HFF-Myc (cell line): ENCODE results near the gene NTM.

ENCODE experiments used
- DNase-seq: peaks from one replicate; pipeline ENCODE4 v3.0.0-alpha.2; 2011; ENCODE audit warnings: low read depth; ENCODE audit errors: extremely low read depth
- H3K4me3 ChIP-seq: replicated peaks from 2 replicates; pipeline ENCODE4 v1.5.1; 2011; ENCODE audit warnings: low read depth, mild to moderate bottlenecking, control low read depth, low read length
- TF ChIP-seq, protein P1 (sequence below): IDR thresholded peaks from 2 replicates; pipeline ENCODE4 v1.5.1; 2012; ENCODE audit warnings: mild to moderate bottlenecking, low read depth, low read length, control low read depth; ENCODE audit errors: missing control alignments

The NTM gene

DNA sequence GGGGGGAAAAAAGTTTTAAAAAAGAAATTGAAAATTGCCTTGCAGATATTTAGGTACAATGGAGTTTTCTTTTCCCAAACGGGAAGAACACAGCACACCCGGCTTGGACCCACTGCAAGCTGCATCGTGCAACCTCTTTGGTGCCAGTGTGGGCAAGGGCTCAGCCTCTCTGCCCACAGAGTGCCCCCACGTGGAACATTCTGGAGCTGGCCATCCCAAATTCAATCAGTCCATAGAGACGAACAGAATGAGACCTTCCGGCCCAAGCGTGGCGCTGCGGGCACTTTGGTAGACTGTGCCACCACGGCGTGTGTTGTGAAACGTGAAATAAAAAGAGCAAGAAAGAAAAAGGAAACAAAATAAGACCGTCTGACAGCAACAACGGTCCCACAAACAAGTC is 964.9 kb downstream of the NTM start:
- no peak overlapping the region for H3K4me3 ChIP-seq
- TF ChIP-seq, protein P1, sequence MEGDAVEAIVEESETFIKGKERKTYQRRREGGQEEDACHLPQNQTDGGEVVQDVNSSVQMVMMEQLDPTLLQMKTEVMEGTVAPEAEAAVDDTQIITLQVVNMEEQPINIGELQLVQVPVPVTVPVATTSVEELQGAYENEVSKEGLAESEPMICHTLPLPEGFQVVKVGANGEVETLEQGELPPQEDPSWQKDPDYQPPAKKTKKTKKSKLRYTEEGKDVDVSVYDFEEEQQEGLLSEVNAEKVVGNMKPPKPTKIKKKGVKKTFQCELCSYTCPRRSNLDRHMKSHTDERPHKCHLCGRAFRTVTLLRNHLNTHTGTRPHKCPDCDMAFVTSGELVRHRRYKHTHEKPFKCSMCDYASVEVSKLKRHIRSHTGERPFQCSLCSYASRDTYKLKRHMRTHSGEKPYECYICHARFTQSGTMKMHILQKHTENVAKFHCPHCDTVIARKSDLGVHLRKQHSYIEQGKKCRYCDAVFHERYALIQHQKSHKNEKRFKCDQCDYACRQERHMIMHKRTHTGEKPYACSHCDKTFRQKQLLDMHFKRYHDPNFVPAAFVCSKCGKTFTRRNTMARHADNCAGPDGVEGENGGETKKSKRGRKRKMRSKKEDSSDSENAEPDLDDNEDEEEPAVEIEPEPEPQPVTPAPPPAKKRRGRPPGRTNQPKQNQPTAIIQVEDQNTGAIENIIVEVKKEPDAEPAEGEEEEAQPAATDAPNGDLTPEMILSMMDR: no peak
- DNase-seq: no peak

DNA sequence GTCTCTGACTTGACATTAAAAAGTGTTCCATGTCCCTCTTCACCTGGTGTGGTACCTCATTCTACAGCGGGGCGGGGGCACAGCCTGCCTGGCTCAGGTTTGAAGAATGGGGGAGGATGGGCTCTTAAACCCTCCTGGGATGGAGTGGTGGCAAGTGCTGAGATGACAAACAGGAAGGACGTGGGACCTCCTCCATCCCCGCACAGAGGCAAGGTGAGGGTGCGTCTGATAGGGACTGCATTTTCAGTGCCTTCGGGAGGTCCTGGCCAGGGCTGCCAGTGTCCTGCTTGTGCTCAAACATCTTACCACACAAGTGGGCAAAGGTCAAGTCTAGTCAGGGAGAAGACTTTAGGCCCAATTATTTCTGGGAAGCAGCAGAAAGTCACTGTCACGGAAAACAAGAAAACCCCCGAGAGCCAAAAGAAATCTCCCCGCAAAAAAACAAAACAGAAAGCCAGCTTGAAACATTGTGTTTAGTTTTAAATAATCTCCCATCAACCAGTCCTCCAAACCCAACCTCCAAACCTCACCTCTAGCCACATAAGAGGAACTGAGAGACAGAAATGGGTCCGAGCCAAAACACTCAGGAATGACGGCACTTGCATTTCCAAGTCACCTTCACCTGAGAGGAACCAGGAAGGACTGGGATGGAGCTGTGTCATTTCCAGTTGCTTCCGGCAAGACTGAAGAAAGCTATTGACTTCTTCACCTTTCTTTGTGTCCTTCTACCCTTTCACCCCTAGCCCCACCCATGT is 966.5 kb downstream of the NTM start:
- no peak overlapping the region for H3K4me3 ChIP-seq
- no peak for DNase-seq
- TF ChIP-seq, protein P1: no peak

DNA sequence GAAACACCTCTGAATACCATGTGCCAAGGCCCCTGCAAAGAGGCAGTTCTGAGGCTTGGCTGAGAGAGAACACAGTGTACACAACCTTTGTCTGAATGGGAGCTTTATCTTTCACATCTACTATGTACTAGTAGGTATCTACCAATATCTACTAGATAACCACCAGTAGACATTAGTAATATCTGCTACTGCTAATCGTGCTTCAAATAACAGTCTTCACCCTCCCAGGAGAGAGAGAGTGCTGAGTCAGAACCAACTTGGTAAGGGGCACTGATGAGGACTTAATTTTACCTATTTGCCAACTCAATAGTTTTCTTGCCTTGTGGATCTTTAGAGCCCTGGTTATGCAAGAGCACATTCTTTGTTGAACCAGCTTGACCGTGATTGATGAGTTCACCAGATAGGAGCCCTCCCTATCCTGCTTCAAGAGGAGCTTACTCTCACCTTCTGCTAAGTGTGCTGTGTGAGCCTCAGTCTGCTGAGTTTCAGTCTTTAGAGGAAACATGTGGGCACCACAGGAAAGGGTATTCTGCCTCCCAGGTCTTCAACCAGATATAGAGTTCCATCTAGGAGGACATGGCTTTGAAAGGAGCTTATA is 967.5 kb downstream of the NTM start:
- H3K4me3 ChIP-seq: no peak overlapping the region
- DNase-seq: no peak
- TF ChIP-seq, protein P1: no peak

DNA sequence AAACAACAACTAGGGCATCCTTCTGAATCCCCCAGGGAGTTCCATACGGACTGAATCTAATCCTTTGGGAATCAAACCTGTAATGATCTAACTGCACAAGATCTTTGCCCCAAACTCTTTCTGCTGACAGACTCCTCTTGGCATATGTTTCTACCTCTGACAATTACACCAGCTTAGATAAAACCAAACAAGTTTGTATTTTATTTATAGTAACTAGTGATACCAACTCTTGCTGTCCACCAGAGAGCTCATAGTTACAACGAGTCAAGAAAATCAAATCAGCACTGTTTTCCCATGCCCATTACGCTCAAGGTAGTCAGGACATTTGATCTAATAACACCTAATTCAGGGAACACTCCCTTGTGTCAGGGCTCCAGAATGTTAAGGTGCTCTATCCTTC is 972.0 kb downstream of the NTM start:
- no peak for DNase-seq
- TF ChIP-seq, protein P1: no peak
- H3K4me3 ChIP-seq: no peak overlapping the region

DNA sequence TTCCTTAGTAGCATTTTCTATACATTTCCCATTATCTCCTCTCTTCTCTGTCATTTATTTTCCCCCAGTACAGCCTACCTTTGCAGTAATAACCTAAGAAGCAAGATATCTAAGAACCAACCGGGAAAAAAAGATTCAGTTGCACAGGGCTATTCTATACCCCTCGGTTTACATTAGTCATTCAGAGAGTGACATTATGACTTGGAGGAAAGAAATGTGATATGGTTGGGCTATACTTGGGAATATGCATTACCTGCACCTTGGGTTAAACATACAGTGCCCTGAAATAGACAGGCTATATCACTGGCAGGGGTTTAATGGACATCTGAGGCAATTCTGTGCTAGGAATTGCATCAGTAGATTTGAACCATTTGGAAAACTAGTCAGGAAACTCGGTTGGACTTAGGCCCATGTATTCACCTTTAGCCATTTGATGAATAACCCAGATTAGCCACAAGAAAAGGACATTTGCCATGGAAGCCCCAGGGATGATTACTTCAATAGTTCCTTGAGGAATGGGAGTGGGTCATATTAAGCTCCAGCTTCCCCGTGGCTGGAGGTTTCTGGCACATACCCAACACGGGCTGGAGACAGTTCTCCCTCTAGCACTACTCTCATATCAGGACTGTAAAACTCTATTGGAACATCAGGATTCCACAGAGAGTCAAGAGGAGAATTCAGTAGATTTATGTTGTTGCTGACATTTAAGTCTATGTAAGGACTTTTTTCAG is 973.2 kb downstream of the NTM start:
- H3K4me3 ChIP-seq: no peak overlapping the region
- no peak for DNase-seq
- TF ChIP-seq, protein P1: no peak

DNA sequence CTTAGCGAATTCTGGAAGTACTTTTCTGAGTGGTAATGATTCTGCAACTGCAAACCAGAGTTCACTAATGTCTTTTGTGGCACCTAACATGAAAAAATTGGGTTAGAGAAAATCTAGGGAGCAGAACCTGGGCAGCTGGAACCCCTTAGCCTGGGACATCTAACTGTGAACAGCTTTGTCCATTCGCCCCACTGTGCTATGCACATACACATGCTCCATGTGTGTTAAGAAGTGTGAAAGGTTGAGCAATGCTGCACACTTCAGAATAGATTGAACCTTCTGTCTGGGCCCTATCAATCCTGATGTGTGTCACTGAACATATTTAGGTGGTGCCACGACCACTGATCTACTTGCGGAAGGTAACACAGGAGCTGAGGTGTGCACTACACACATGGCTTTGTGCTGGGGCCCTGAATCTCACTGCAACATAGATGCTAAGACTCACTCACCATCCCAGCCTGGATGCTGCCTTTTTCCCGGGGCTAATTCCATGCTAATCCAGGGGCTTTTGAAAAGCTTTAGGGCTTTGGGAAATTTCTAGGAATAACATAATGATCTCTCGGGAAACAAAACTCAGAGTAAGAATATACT is 976.2 kb downstream of the NTM start:
- no peak for DNase-seq
- TF ChIP-seq, protein P1: no peak
- H3K4me3 ChIP-seq: no peak overlapping the region
